Nephron progenitor cell (in vitro differentiated cells): ENCODE measurements around the gene USP6NL.

Experiments
- DNase-seq: peaks from one replicate; pipeline ENCODE4 v3.0.0; 2021
- H3K27ac Mint-ChIP-seq: 2 replicates; pipeline ENCODE4 v1.8.0; 2021; ENCODE audit warnings: mild to moderate bottlenecking, moderate library complexity, mixed read lengths
- H3K27me3 Mint-ChIP-seq: 2 replicates; pipeline ENCODE4 v1.8.0; 2021; ENCODE audit warnings: mild to moderate bottlenecking, low read depth, mixed read lengths; ENCODE audit not compliant: poor library complexity
- H3K36me3 Mint-ChIP-seq: 2 replicates; pipeline ENCODE4 v1.8.0; 2021; ENCODE audit warnings: low read depth, mixed read lengths
- H3K4me1 Mint-ChIP-seq: 2 replicates; pipeline ENCODE4 v1.8.0; 2021; ENCODE audit warnings: mixed read lengths
- H3K4me3 Mint-ChIP-seq: 2 replicates; pipeline ENCODE4 v1.8.0; 2021; ENCODE audit warnings: mild to moderate bottlenecking, moderate library complexity, mixed read lengths
- H3K9me3 Mint-ChIP-seq: 2 replicates; pipeline ENCODE4 v1.8.0; 2021; ENCODE audit warnings: mild to moderate bottlenecking, moderate library complexity, mixed read lengths
- CTCF ChIP-seq: fragments of 200-600 bp; sonication (generic); IDR thresholded peaks from 2 replicates; pipeline ENCODE4 v1.5.0; 2021; ENCODE audit warnings: antibody characterized with exemption

USP6NL gene

GRCh38 chr10:11570751-11571150 lies 40.7 kb downstream of the USP6NL start:
- Mint-ChIP-seq H3K9me3 (peaks cover 17% of the 10 kb centered on the region), H3K4me3 (no peak overlapping the region), H3K4me1 (peaks cover 27% of the 10 kb centered on the region), H3K36me3 (peaks cover 43% of the 10 kb centered on the region), H3K27ac (peak overlapping the region; percentile 43), H3K27me3 (no peaks in the 10 kb centered on the region)
- no peak for TF ChIP-seq CTCF
- no peak for DNase-seq

DNA sequence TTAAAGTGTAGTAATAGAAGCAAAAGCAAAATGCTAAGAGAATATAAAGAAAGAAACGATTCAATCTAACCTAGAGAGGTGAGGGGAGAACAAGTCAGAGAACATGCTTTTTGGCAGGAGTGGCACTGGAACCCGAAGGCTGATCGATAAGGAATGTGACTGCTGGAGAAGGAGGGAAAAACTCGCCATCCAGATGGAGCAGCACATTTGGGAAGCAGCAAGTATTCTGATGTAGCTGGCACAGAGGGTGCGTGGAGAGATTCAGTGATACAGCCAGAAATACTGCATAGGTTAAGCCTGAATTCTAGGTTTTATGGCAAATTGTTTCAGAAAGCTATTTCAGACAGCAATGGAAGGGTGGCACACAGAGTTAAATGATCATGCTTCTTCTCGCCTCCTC lies 42.0 kb downstream of the USP6NL start:
- no peak overlapping the region for H3K4me3 Mint-ChIP-seq
- peaks cover 56% of the 10 kb centered on the region for H3K36me3 Mint-ChIP-seq
- DNase-seq: no peak
- H3K27ac Mint-ChIP-seq: peak overlapping the region; percentile 73
- H3K27me3 Mint-ChIP-seq: no peaks in the 10 kb centered on the region
- H3K9me3 Mint-ChIP-seq: peaks cover 25% of the 10 kb centered on the region
- TF ChIP-seq CTCF: no peak
- peaks cover 14% of the 10 kb centered on the region for H3K4me1 Mint-ChIP-seq

- Mint-ChIP-seq H3K9me3 (peaks cover 31% of the 10 kb centered on the region), H3K36me3 (peaks cover 65% of the 10 kb centered on the region), H3K27me3 (no peaks in the 10 kb centered on the region), H3K4me1 (peaks cover 5% of the 10 kb centered on the region), H3K4me3 (no peak overlapping the region), H3K27ac (no peak overlapping the region)
- no peak for TF ChIP-seq CTCF
- DNase-seq: no peak
Measured at GRCh38 chr10:11568578-11568977, 42.9 kb downstream of the USP6NL start.

DNA sequence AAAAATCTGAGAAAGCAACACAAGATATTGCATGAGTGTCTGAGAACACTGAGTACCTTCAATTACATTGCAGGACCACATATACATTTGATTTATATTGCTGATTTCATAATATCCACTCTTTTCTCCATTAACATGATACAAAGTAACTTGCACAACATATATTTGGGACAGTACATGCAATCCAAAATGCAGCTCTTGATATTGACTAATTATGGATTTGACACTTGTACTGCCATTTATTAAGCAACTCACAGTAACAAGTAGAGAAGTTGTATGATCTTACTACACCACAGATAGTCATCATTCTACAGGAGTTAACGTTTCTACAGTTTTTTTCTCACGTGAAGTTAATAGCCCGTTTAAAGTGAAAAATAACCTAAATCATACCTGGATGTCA lies 46.7 kb downstream of the USP6NL start:
- DNase-seq: no peak
- H3K27me3 Mint-ChIP-seq: no peaks in the 10 kb centered on the region
- H3K27ac Mint-ChIP-seq: no peak overlapping the region
- no peak for TF ChIP-seq CTCF
- peaks cover 80% of the 10 kb centered on the region for H3K36me3 Mint-ChIP-seq
- peaks cover 16% of the 10 kb centered on the region for H3K4me1 Mint-ChIP-seq
- H3K4me3 Mint-ChIP-seq: no peak overlapping the region
- H3K9me3 Mint-ChIP-seq: peaks cover 43% of the 10 kb centered on the region

DNA sequence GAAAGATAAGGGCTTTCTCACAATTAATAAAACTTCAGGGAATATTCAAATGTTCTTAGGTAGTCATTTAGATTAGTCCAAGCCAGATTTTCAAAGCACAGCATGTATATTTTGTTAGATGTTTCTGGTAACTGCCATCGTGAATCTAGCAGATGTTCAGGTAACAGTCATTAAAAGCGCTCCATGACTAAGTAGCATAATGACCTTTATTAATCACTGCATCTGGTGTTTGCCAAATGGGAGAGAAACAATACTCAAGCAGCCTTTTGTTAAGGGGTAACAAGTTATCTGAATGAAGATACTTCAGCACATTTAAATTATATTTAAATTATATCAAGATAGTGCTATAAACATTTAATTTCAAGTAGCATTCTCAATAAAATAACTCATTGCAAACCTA lies 47.5 kb downstream of the USP6NL start:
- H3K36me3 Mint-ChIP-seq: peaks cover 73% of the 10 kb centered on the region
- no peak for TF ChIP-seq CTCF
- peak overlapping the region; percentile 87 for H3K27ac Mint-ChIP-seq
- no peak overlapping the region for H3K4me3 Mint-ChIP-seq
- no peak for DNase-seq
- H3K27me3 Mint-ChIP-seq: no peaks in the 10 kb centered on the region
- H3K9me3 Mint-ChIP-seq: peaks cover 43% of the 10 kb centered on the region
- H3K4me1 Mint-ChIP-seq: peaks cover 16% of the 10 kb centered on the region

- H3K9me3 Mint-ChIP-seq: peaks cover 39% of the 10 kb centered on the region
- H3K27me3 Mint-ChIP-seq: peaks cover 2% of the 10 kb centered on the region
Measured at GRCh38 chr10:11562888-11563287, 48.6 kb downstream of the USP6NL start.

More at GRCh38 chr10:11562888-11563287, 48.6 kb downstream of the USP6NL start:
- H3K27ac Mint-ChIP-seq: no peak overlapping the region
- H3K36me3 Mint-ChIP-seq: peaks cover 72% of the 10 kb centered on the region
- no peak for DNase-seq
- no peak overlapping the region for H3K4me3 Mint-ChIP-seq
- TF ChIP-seq CTCF: no peak
- H3K4me1 Mint-ChIP-seq: peaks cover 16% of the 10 kb centered on the region
